Stimulated activated CD8-positive, alpha-beta memory T cell treated with anti-CD3 and anti-CD28 coated beads, Interleukin-12 subunit alpha, Interleukin-12 subunit beta, amount 100 ng/mL, for 24 hours (primary cell): ENCODE measurements around the gene GRAMD2B.

ENCODE experiments used
- DNase-seq: peaks from one replicate; pipeline ENCODE4 v3.0.0-alpha.2; 2020; ENCODE audit errors: extremely low read depth

The GRAMD2B gene

DNA sequence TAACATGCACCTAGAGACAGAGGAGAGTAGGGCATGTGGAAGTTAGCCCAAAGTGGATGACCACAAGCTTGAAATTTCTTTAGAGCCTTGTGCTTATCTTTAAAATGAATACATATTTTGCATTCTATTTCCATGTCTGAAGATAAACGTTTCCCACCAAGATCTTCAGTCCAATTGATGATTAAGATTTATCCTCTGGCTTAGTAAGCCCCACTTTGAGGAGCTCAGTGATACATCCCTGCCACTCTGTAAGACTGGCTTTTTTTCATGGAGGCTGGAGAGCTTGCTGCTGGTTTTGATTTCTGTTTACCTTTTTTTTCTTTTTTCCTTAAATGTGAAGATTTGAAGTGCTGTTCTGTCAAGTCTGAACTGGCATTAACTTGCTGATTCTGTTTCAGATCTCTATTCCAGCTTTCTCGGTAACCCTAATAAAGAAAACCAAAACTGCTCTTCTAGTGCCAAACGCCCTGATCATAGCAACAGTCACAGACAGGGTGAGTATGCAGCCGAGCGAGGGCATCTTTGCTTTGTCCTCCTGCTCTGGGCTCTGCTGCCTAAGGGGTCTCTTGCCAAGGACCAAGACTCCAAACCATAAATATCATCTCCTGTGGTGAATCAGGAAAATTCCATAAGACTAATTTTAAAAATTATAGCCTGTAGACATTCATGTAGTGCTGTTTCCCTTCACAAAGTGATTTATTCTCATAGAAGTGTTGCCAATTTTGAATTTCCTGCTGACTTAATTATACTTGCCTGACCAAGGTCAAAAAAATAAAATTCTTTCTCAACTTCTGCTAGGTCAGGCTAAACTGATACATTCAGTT, 54.3 kb downstream of the GRAMD2B start:
- no peak for DNase-seq

GRCh38 chr5:126479810-126480209, 56.6 kb downstream of the GRAMD2B start:
- no peak for DNase-seq

DNA sequence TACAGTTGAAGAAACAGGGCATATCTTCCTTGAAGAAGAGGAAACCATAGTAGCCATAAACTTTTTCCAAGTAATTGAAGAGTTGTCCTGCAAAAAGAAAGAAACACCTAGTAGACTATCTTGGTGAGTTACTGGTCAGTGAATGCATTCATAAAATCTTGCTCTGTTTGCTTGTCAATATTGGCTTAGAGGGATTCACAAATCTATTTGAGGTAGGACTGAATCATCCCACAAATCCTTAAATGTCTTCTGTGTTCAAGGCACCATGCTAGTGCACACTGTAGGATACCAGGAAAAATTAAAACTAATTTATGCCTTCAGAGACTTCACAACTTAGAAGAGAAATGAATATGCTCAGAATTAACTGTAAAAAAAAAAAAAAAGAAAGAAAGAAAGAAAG, 57.6 kb downstream of the GRAMD2B start:
- no peak for DNase-seq

DNA sequence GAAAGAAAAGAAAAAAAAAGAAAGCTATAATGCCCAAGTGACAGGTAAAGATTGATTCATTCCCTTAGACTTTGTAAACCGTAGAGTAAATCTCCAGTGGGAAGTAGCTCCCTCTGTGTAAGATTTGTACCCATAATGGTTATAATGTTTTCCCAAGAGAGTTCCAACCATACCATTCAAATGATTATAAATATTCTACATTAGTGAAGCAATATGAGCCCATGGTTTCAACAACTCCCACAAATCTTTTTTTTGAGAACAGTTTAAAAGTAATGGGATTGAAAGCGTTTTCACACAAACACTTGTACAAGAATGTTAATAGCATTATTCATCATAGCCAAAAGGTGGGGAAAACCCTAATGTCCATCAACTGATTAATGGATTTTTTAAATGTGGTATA, 58.0 kb downstream of the GRAMD2B start:
- no peak for DNase-seq

DNA sequence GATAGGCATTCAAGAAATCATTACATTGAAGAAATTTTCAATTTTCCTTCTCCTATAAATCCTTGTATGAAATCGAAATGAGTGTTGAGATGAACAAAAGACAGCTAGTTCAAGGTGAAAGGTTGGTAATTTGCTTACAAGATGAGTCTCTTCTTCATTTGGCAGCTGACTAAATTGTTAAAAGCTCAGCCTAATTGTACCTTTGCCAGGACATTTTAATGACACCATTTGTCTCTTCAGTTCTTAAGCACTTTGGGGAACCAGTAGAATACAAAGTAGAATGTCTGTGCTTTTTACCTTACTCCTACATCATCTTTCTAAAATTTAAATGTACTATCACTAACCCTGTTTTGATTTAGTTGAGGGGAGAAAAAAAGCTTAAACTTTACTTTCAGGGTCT, 59.4 kb downstream of the GRAMD2B start:
- DNase-seq: no peak

DNA sequence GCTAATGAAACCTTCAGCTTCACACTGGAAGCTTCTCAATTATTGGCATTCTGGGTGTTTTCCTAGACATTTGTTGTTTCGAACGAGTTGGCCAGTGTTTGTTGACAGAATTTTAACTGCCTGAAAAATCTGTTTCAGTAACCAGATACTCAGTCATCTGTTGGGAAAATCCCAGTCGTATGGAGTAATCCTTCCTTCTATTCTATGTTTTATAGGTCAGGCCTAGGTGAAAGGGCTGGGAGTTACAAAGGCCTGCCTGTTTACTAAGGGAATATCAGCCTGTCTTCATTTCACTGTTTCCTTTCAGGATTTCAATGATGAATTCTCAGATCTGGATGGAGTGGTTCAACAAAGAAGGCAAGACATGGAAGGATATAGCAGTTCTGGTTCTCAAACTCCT, 59.9 kb downstream of the GRAMD2B start:
- DNase-seq: no peak

DNA sequence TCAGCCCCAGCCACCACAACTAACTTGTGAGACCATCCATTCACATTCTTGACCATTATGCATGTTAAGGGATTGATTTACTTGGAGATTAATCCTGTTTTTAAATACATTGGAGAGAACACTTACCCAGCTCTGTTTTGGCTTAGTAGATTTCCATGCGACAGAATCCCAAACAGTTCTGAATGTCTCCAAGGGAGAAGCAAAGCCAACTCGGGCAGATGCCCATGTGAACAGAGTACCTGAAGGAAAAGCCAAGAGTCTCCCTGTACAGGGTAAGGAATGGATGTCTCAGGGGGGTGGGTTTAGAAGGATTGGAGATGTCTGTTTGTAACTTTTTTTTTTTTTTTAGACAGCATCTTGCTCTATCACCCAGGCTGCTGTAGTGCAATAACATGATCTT, 61.0 kb downstream of the GRAMD2B start:
- DNase-seq: no peak

- DNase-seq: no peak
Measured at GRCh38 chr5:126486332-126486731, 63.1 kb downstream of the GRAMD2B start.

GRCh38 chr5:126487596-126487995, 64.4 kb downstream of the GRAMD2B start:
- DNase-seq: no peak

GRCh38 chr5:126488443-126489065, 65.3 kb downstream of the GRAMD2B start:
- no peak for DNase-seq

- no peak for DNase-seq
Measured at GRCh38 chr5:126490167-126490940, 67.1 kb downstream of the GRAMD2B start.

GRCh38 chr5:126492939-126493338, 69.7 kb downstream of the GRAMD2B start:
- DNase-seq: no peak

DNA sequence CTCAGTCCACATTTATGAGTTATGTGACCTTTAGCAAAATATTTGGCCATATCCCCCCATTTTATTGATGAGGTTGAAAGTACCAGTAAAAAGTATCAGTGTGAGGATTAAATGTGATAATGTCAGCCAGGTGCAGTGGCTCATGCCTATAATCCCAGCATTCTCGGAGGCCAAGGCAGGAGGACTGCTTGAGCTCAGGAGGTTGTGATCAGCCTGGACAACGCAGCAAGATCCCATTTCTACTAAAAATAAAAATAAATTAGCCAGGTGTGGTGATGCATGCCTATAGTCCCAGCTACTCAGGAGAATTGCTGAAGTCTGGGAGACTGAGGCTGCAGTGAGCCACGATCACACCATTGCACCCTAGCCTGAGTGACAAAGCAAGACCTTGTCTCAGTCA, 71.2 kb downstream of the GRAMD2B start:
- no peak for DNase-seq

DNA sequence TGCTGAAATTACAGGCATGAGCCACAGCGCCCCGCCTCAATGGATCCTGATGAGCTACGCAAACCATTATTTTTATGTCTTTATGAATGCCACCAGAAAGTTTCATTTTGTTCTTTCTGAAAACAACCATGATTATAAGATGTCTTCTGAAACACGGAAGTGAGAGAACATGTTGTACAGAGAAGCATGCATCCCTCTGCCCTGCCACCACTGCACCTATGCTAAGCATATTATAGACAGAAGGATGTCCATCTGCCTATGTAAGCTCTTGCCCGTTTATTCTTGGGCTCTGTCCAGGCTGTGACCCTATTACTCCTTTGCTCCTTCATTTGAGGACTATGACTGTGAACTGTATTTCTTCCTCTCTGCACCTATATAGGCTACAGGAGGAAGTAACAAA, 74.3 kb downstream of the GRAMD2B start:
- DNase-seq: no peak

GRCh38 chr5:126499278-126499677, 76.1 kb downstream of the GRAMD2B start:
- DNase-seq: no peak

- DNase-seq: no peak
Measured at GRCh38 chr5:126499853-126500342, 76.7 kb downstream of the GRAMD2B start.

- DNase-seq: no peak
Measured at GRCh38 chr5:126501448-126501847, 78.2 kb downstream of the GRAMD2B start.

DNA sequence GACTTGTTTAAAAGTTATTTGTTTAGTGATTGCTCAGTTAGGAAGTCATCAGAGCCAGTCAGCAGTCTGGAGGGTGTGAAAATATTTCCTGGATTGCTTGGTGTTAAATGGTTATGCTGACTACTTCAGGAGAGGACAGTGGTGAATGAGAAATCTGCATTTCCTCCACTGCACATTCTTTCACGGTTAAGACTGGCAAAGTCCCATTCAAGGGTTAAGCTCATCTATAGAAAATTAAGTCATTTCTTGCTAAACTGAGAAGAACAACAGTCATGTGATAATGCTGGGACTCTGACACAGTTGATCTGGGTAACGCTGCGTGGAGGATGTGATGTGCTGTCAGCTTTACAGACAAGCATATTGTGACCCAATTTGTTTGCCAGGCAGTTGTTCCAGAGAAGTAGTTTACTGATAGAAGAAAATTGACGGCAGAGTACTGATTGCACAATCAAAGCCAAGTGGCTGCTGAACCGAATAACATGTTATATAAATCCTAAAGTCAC, 80.4 kb downstream of the GRAMD2B start:
- DNase-seq: no peak

- DNase-seq: no peak
Measured at GRCh38 chr5:126506079-126506478, 82.9 kb downstream of the GRAMD2B start.

- no peak for DNase-seq
Measured at GRCh38 chr5:126508251-126508961, 85.2 kb downstream of the GRAMD2B start.

DNA sequence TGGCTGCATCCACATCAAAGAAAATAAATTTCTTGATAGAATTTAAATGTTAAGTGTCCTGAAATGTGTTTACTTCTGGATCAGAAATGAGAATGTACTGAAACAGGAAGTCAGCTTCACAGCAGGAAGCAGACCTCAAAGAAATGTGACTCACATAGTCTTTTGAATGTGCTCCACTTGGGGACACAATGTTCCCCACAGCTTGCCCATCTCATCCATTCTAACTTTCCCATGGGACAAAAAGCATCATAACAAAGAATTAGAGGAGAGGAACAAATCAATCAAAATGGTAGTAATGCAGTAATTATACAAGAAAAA, 85.7 kb downstream of the GRAMD2B start:
- no peak for DNase-seq

GRCh38 chr5:126509339-126509738, 86.1 kb downstream of the GRAMD2B start:
- DNase-seq: no peak
